Natural killer cell (primary cell): ENCODE measurements around the gene EMX1. TPM values are rescaled to one million over a fixed set of nuclear protein-coding genes. Genes with fewer than 3 reads are reported as not detected.

Source experiments
- ATAC-seq, 3 donors: fragments of 150-1000 bp in 2 of 3; fragments of 200-7000 bp in 1 of 3; cut with Tn5 transposase; 1 replicate in 1 of 3; 2 replicates in 2 of 3; pipeline ENCODE4 v1.10.0; 2021; ENCODE audit warnings: mild to moderate bottlenecking in 2 of 3, moderate library complexity in 2 of 3
- DNase-seq, 2 donors: peaks; one replicate each; pipeline versions ENCODE4 v3.0.0 to v3.0.0-alpha.2; 2013 to 2021; ENCODE audit warnings: mixed read lengths in 1 of 2
- H3K27ac ChIP-seq: one replicate; pipeline ENCODE4 v1.5.1; 2013; ENCODE audit warnings: mild to moderate bottlenecking, low read length
- H3K27me3 ChIP-seq: one replicate; pipeline ENCODE4 v1.6.1; 2013; ENCODE audit warnings: low read length; ENCODE audit not compliant: control insufficient read depth, insufficient read depth
- H3K36me3 ChIP-seq: one replicate; pipeline ENCODE4 v1.6.1; 2013; ENCODE audit warnings: low read length; ENCODE audit not compliant: control insufficient read depth, insufficient read depth
- H3K4me1 ChIP-seq: one replicate; pipeline ENCODE4 v1.6.1; 2013; ENCODE audit warnings: low read length; ENCODE audit not compliant: control insufficient read depth, insufficient read depth
- H3K4me3 ChIP-seq: one replicate; pipeline ENCODE4 v1.5.1; 2013; ENCODE audit warnings: low read length
- H3K9me3 ChIP-seq: one replicate; pipeline ENCODE4 v1.6.1; 2013; ENCODE audit warnings: low read length; ENCODE audit not compliant: control insufficient read depth, insufficient read depth
- H3K27ac Mint-ChIP-seq, 2 donors: one replicate each; pipeline ENCODE4 v1.8.0; 2022; ENCODE audit warnings: mild to moderate bottlenecking in 2 of 2, mixed read lengths in 2 of 2, moderate library complexity in 1 of 2
- H3K27me3 Mint-ChIP-seq, 2 donors: one replicate each; pipeline ENCODE4 v1.8.0; 2022; ENCODE audit warnings: low read depth in 2 of 2, mixed read lengths in 2 of 2
- H3K36me3 Mint-ChIP-seq: one replicate; pipeline ENCODE4 v1.8.0; 2022; ENCODE audit warnings: mixed read lengths
- H3K4me1 Mint-ChIP-seq, 2 donors: one replicate each; pipeline ENCODE4 v1.8.0; 2022; ENCODE audit warnings: mixed read lengths in 2 of 2
- H3K4me3 Mint-ChIP-seq: one replicate; pipeline ENCODE4 v1.8.0; 2022; ENCODE audit warnings: mild to moderate bottlenecking, moderate library complexity, mixed read lengths
- H3K9me3 Mint-ChIP-seq, 2 donors: one replicate each; pipeline ENCODE4 v1.8.0; 2022; ENCODE audit warnings: mixed read lengths in 2 of 2
- CTCF ChIP-seq: fragments of 200-600 bp; IDR thresholded peaks from one replicate; pipeline ENCODE4 v1.8.0; 2022; ENCODE audit warnings: antibody characterized with exemption
- WGBS: methylation state at CpG from one replicate; pipeline ENCODE4 v1.1.7; 2013; ENCODE audit warnings: missing lambda C conversion rate; ENCODE audit not compliant: insufficient coverage; 5-methylcytosine and 5-hydroxymethylcytosine counted together
- intact Hi-C: fragments of 100-400 bp; cut with micrococcal nuclease; formaldehyde crosslinking; loops from one replicate; pipeline ENCODE4 v1.14.2; 2022
- total RNA-seq, 4 donors: library from RNA; stranded (reverse); fragments of 120-200 nt in 1 of 4; gene quantifications; one replicate each; pipeline versions ENCODE4 v1.2.3 to v1.2.4, GENCODE V29; 2013 to 2022

The EMX1 gene
- total RNA-seq, 3 donors from 2014 or later (not counting 1 experiment from before 2014, with no cell fraction given), result not detected

GRCh38 chr2:72981536-72981935 lies 64.2 kb downstream of the EMX1 start:
- Histone ChIP-seq H3K27me3 (no peaks in the 10 kb centered on the region), H3K27ac (no peak overlapping the region), H3K36me3 (no peaks in the 10 kb centered on the region), H3K9me3 (no peaks in the 10 kb centered on the region), H3K4me3 (no peak overlapping the region), H3K4me1 (no peaks in the 10 kb centered on the region)
- H3K27ac Mint-ChIP-seq, result no peak overlapping the region
- no peak for TF ChIP-seq CTCF
- no peak for ATAC-seq
- DNase-seq, result no peak
- no peaks in the 10 kb centered on the region for H3K9me3 Mint-ChIP-seq
- intact Hi-C loops, result no loop called here
- H3K27me3 Mint-ChIP-seq, result no peaks in the 10 kb centered on the region
- no peak overlapping the region for H3K4me3 Mint-ChIP-seq
- H3K4me1 Mint-ChIP-seq, result peaks cover 0 to 6% of the 10 kb centered on the region in 2 donors
- WGBS, result 87% methylated on average over 2 of the region's 5 CpGs
- no peaks in the 10 kb centered on the region for H3K36me3 Mint-ChIP-seq

GRCh38 chr2:72982219-72982618 lies 64.9 kb downstream of the EMX1 start:
- H3K4me1 Mint-ChIP-seq, result peaks cover 0 to 6% of the 10 kb centered on the region in 2 donors
- no peaks in the 10 kb centered on the region for H3K27me3 Mint-ChIP-seq
- H3K4me3 Mint-ChIP-seq, result no peak overlapping the region
- H3K27me3 ChIP-seq, result no peaks in the 10 kb centered on the region
- 73% methylated on average over 2 of the region's 2 CpGs for WGBS
- ATAC-seq (no peak), DNase-seq (no peak)
- no peak overlapping the region for H3K27ac ChIP-seq
- no peaks in the 10 kb centered on the region for H3K36me3 ChIP-seq
- intact Hi-C loops, result no loop called here
- H3K9me3 Mint-ChIP-seq, result no peaks in the 10 kb centered on the region
- H3K27ac Mint-ChIP-seq, result peak overlapping the region in 1 of 2 donors; percentile 10
- H3K4me1 ChIP-seq, result no peaks in the 10 kb centered on the region
- no peaks in the 10 kb centered on the region for H3K36me3 Mint-ChIP-seq
- H3K9me3 ChIP-seq, result no peaks in the 10 kb centered on the region
- no peak overlapping the region for H3K4me3 ChIP-seq
- TF ChIP-seq CTCF, result no peak

GRCh38 chr2:72982781-72983499 lies 65.6 kb downstream of the EMX1 start:
- no peaks in the 10 kb centered on the region for H3K9me3 Mint-ChIP-seq
- no peaks in the 10 kb centered on the region for H3K36me3 ChIP-seq
- peak overlapping the region in 1 of 2 donors; percentile 10 for H3K27ac Mint-ChIP-seq
- no peaks in the 10 kb centered on the region for H3K27me3 Mint-ChIP-seq
- DNase-seq, result no peak
- no peak overlapping the region for H3K4me3 ChIP-seq
- H3K27me3 ChIP-seq, result no peaks in the 10 kb centered on the region
- H3K27ac ChIP-seq, result no peak overlapping the region
- no peaks in the 10 kb centered on the region for H3K36me3 Mint-ChIP-seq
- H3K4me1 Mint-ChIP-seq, result peaks cover 0 to 6% of the 10 kb centered on the region in 2 donors
- no peak for TF ChIP-seq CTCF
- H3K9me3 ChIP-seq, result no peaks in the 10 kb centered on the region
- peak in 1 of 3 donors; percentile 25 for ATAC-seq
- WGBS, result 90% methylated on average over 11 of the region's 11 CpGs
- no peak overlapping the region for H3K4me3 Mint-ChIP-seq
- intact Hi-C loops, result no loop called here
- no peaks in the 10 kb centered on the region for H3K4me1 ChIP-seq
